Panc1 (cell line): Measurements from ENCODE around the gene CPT1C. TPM values are rescaled to one million over a fixed set of nuclear protein-coding genes. Genes with fewer than 3 reads are reported as not detected.
A peak's percentile ranks its signal among the peaks of the same experiment; 100 is the strongest.

Experiments
- ATAC-seq: fragments of 200-7000 bp; cut with Tn5 transposase; 2 replicates; pipeline ENCODE4 v1.9.1; 2020; ENCODE audit warnings: mild to moderate bottlenecking, moderate library complexity
- BruUV-seq: library from RNA; stranded (reverse); fragments of 400-500 nt; replicated peaks from 2 replicates; lab custom pipeline; 2021; lab: Mats Ljungman, UMichigan
- CTCF ChIA-PET: fragments of 300-600 bp; sonication (Branson Sonifier 250); formaldehyde crosslinking; loops from one replicate; lab custom pipeline; 2022; ENCODE audit warnings: antibody characterized with exemption; lab: Charles Lee
- POLR2A ChIA-PET: fragments of 300-600 bp; sonication (Branson Sonifier 250); formaldehyde crosslinking; loops from one replicate; lab custom pipeline; 2022; ENCODE audit warnings: antibody characterized with exemption; lab: Charles Lee
- DNase-seq: peaks from one replicate; pipeline ENCODE4 v3.0.0-alpha.2; 2010; ENCODE audit warnings: low read depth, low spot score
- H3K27ac ChIP-seq: 2 replicates; pipeline ENCODE4 v1.5.1; 2011; ENCODE audit warnings: mild to moderate bottlenecking, low read length, inconsistent platforms
- H3K27me3 ChIP-seq: fragments of 200-500 bp; sonication (Bioruptor generic); 2 replicates; pipeline ENCODE4 v1.6.0; 2014; ENCODE audit warnings: low read length, inconsistent platforms; ENCODE audit not compliant: control insufficient read depth, insufficient read depth
- H3K36me3 ChIP-seq: fragments of 200-500 bp; sonication (Bioruptor generic); 2 replicates; pipeline ENCODE4 v1.5.1; 2014; ENCODE audit warnings: inconsistent platforms, mild to moderate bottlenecking, low read length, moderate library complexity; ENCODE audit not compliant: control insufficient read depth, insufficient read depth
- H3K4me1 ChIP-seq: 2 replicates; pipeline ENCODE4 v1.5.1; 2011; ENCODE audit warnings: inconsistent platforms, mild to moderate bottlenecking, low read length, moderate library complexity; ENCODE audit not compliant: control insufficient read depth, insufficient read depth
- H3K4me3 ChIP-seq, 2 experiments: 2 replicates each; pipeline ENCODE4 v1.5.1; 2011 to 2012; ENCODE audit warnings: low read depth in 2 of 2, low read length in 2 of 2, mild to moderate bottlenecking in 2 of 2, inconsistent platforms in 1 of 2, moderate library complexity in 1 of 2
- H3K9me3 ChIP-seq: fragments of 200-500 bp; sonication (Bioruptor generic); 2 replicates; pipeline ENCODE4 v1.5.1; 2014; ENCODE audit warnings: low read depth, mild to moderate bottlenecking, inconsistent platforms, low read length, moderate library complexity; ENCODE audit not compliant: control insufficient read depth, insufficient read depth
- CTCF ChIP-seq: fragments of 450-650 bp; IDR thresholded peaks from 2 replicates; pipeline ENCODE4 v1.5.1; 2017; ENCODE audit warnings: mild to moderate bottlenecking
- POLR2AphosphoS5 ChIP-seq: IDR thresholded peaks from 2 replicates; pipeline ENCODE4 v1.6.1; 2012; ENCODE audit warnings: mild to moderate bottlenecking, low read depth, low read length, moderate library complexity
- REST ChIP-seq, 2 experiments: IDR thresholded peaks; 2 replicates each; pipeline ENCODE4 v1.6.1; 2011 to 2012; ENCODE audit warnings: low read depth in 2 of 2, control low read depth in 1 of 2, low read length in 1 of 2, mild to moderate bottlenecking in 1 of 2, moderate library complexity in 1 of 2; ENCODE audit not compliant: insufficient read depth in 1 of 2
- SIN3A ChIP-seq: IDR thresholded peaks from 2 replicates; pipeline ENCODE4 v1.6.1; 2012; ENCODE audit warnings: low read depth, mild to moderate bottlenecking, low read length, moderate library complexity, borderline replicate concordance; ENCODE audit not compliant: insufficient read depth
- TCF7L2 ChIP-seq: IDR thresholded peaks from 2 replicates; pipeline ENCODE4 v1.6.1; 2011; ENCODE audit warnings: mild to moderate bottlenecking, low read depth, low read length, inconsistent platforms
- in situ Hi-C: cut with HindIII; loops from 2 replicates; pipeline ENCODE4 v1.10.0; 2016; ENCODE audit warnings: low sequenced_read_pairs, low pct_unique_long_range_greater_than_20kb
- intact Hi-C: fragments of 100-400 bp; cut with micrococcal nuclease; formaldehyde crosslinking; loops from one replicate; pipeline ENCODE4 v1.10.0; 2022; ENCODE audit not compliant: unreplicated experiment
- total RNA-seq: library from RNA; stranded (reverse); gene quantifications from one replicate; pipeline ENCODE4 v1.2.1, GENCODE V29; 2021; ENCODE audit not compliant: unreplicated experiment

Gene CPT1C
- total RNA-seq, 1 experiment from 2014 or later, result 0.23 TPM

- Histone ChIP-seq H3K36me3 (no peaks in the 10 kb centered on the region), H3K27ac (no peak overlapping the region), H3K4me3 (no peak overlapping the region), H3K4me1 (no peaks in the 10 kb centered on the region), H3K27me3 (no peaks in the 10 kb centered on the region), H3K9me3 (no peaks in the 10 kb centered on the region)
- no peak for ATAC-seq
- no peak for DNase-seq
- intact Hi-C loops (no loop called here), in situ Hi-C loops (no loop called here)
- CTCF ChIA-PET, result interaction anchor here (0.6 kb wide), 1 partner anchor 55 kb away, joined by 10 read pairs; no protein-coding TSS in a partner anchor
- TF ChIP-seq CTCF (no peak), TCF7L2 (no peak), SIN3A (no peak), POLR2AphosphoS5 (no peak), REST (IDR thresholded peaks at IDR 0.05; ENCODE audit: insufficient read depth in 1 of 2, low read depth in 2 of 2, low read length in 1 of 2) (no peak)
- BruUV-seq, result no TSS peak
- POLR2A ChIA-PET, result no interaction called here
Measured at GRCh38 chr19:49741210-49741844, 50.4 kb downstream of the CPT1C start.

- ATAC-seq (0 out of 2 replicates have a peak, but pooled peaks have one; percentile 37), DNase-seq (no peak)
- no peaks in the 10 kb centered on the region for H3K36me3 ChIP-seq
- H3K27ac ChIP-seq, result no peak overlapping the region
- intact Hi-C loops (no loop called here), in situ Hi-C loops (no loop called here)
- TF ChIP-seq CTCF, result no peak
- no peak for TF ChIP-seq REST (IDR thresholded peaks at IDR 0.05; ENCODE audit: insufficient read depth in 1 of 2, low read depth in 2 of 2, low read length in 1 of 2)
- TF ChIP-seq SIN3A, result no peak
- TF ChIP-seq TCF7L2, result no peak
- TF ChIP-seq POLR2AphosphoS5, result no peak
- POLR2A ChIA-PET, result no interaction called here
- H3K9me3 ChIP-seq, result no peaks in the 10 kb centered on the region
- H3K4me1 ChIP-seq, result no peaks in the 10 kb centered on the region
- BruUV-seq, result no TSS peak
- no peak overlapping the region for H3K4me3 ChIP-seq
- H3K27me3 ChIP-seq, result no peaks in the 10 kb centered on the region
- CTCF ChIA-PET, result no interaction called here
Measured at GRCh38 chr19:49744946-49745381, 54.0 kb downstream of the CPT1C start.
